Hepatocyte (in vitro differentiated cells): ENCODE data around the gene SYTL3. TPM values are rescaled to one million over a fixed set of nuclear protein-coding genes. Genes with fewer than 3 reads are reported as not detected.

Experiments
- DNase-seq: peaks from one replicate; pipeline ENCODE4 v3.0.0-alpha.2; 2016; ENCODE audit warnings: low spot score
- H2AFZ ChIP-seq: fragments of 200-600 bp; sonication (generic); 2 replicates; pipeline ENCODE4 v1.6.0; 2016; ENCODE audit warnings: antibody characterized with exemption, mild to moderate bottlenecking
- H3K27ac ChIP-seq: fragments of 200-600 bp; sonication (generic); 2 replicates; pipeline ENCODE4 v1.5.1; 2016; ENCODE audit warnings: mild to moderate bottlenecking
- H3K27me3 ChIP-seq: fragments of 200-600 bp; sonication (generic); 2 replicates; pipeline ENCODE4 v1.6.1; 2016
- H3K36me3 ChIP-seq: fragments of 200-600 bp; sonication (generic); replicated peaks from 2 replicates; pipeline ENCODE4 v1.5.1; 2016; ENCODE audit warnings: low read depth; ENCODE audit not compliant: insufficient read depth
- H3K4me1 ChIP-seq: fragments of 200-600 bp; sonication (generic); 2 replicates; pipeline ENCODE4 v1.5.1; 2016; ENCODE audit warnings: mild to moderate bottlenecking, moderate library complexity; ENCODE audit not compliant: insufficient read depth
- H3K4me2 ChIP-seq: fragments of 200-600 bp; sonication (generic); 2 replicates; pipeline ENCODE4 v1.6.0; 2016
- H3K4me3 ChIP-seq: fragments of 200-600 bp; sonication (generic); 2 replicates; pipeline ENCODE4 v1.5.1; 2016; ENCODE audit warnings: mild to moderate bottlenecking
- H3K79me2 ChIP-seq: fragments of 200-600 bp; sonication (generic); 2 replicates; pipeline ENCODE4 v1.6.0; 2017; ENCODE audit warnings: mild to moderate bottlenecking
- H3K9me2 ChIP-seq: fragments of 200-600 bp; sonication (generic); replicated peaks from 2 replicates; pipeline ENCODE4 v1.6.0; 2017; ENCODE audit warnings: mild to moderate bottlenecking; ENCODE audit not compliant: insufficient read depth
- H3K9me3 ChIP-seq: fragments of 200-600 bp; sonication (generic); 2 replicates; pipeline ENCODE4 v1.5.1; 2016; ENCODE audit warnings: low read depth, mild to moderate bottlenecking
- H4K20me1 ChIP-seq: fragments of 200-600 bp; sonication (generic); 2 replicates; pipeline ENCODE4 v1.6.0; 2016; ENCODE audit warnings: mild to moderate bottlenecking; ENCODE audit not compliant: insufficient read depth, poor library complexity, severe bottlenecking
- CTCF ChIP-seq: fragments of 200-600 bp; sonication (generic); IDR thresholded peaks from 2 replicates; pipeline ENCODE4 v1.5.1; 2016; ENCODE audit warnings: antibody characterized with exemption, mild to moderate bottlenecking; ENCODE audit not compliant: poor library complexity
- EZH2 ChIP-seq: fragments of 200-600 bp; sonication (generic); IDR thresholded peaks from 2 replicates; pipeline ENCODE4 v1.6.1; 2016; ENCODE audit warnings: antibody characterized with exemption, mild to moderate bottlenecking, borderline replicate concordance
- EZH2phosphoT487 ChIP-seq: fragments of 200-600 bp; sonication (generic); IDR thresholded peaks from one replicate; pipeline ENCODE4 v1.6.1; 2018; ENCODE audit warnings: antibody characterized with exemption, mild to moderate bottlenecking, low read depth, moderate library complexity; ENCODE audit not compliant: unreplicated experiment, severe bottlenecking
- WGBS: methylation state at CpG from one replicate; pipeline ENCODE4 v1.1.6; 2016; ENCODE audit warnings: low lambda C conversion rate; ENCODE audit errors: missing lambda C conversion rate; 5-methylcytosine and 5-hydroxymethylcytosine counted together
- polyA plus RNA-seq: library from polyadenylated mRNA; unstranded; fragments of >200 nt; fragmentation: Nextera tagmentation; extraction: Ambion mirVana; gene quantifications from 2 replicates; pipeline ENCODE4 v1.2.1, GENCODE V29; 2016
- total RNA-seq: library from RNA; depleted of rRNA; stranded (reverse); fragments of >200 nt; gene quantifications from 2 replicates; pipeline ENCODE4 v1.2.3, GENCODE V29; 2014

SYTL3 gene
- total and polyA plus RNA-seq, 2 experiments from 2014 or later = 1.4 to 1.5 TPM

DNA sequence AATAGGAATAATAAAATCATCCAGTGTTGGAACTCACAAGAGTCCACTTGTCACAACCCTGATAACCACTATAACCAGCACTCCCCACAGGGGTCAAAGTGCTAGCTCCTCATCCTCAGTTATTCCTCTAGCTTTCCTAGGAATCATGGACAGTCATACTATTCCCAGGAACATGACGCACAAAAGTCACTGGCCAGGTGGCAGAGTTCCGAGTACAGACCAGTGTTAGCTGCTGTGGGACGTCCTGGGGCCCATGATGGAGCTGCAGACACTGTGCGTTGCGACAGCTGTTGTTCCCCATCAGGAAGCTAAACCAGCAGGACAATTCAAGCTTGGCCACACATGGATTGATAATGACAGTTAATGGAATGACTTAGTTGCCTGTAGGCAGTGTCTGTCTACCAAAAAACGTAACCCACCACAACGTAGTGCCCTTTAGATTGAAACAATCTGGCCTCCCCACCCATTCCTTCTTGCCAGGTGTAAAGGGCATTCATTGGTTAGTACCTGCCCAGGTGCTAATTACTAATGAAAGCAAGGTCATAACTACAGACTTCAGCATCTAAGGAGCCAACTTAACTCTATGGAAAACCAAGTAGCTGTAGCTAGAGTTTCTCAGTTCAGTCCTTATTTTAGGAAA is 151.9 kb downstream of the SYTL3 start:
- peak overlapping the region; percentile 70 for H3K27ac ChIP-seq

GRCh38 chr6:158803733-158804143 is 153.9 kb downstream of the SYTL3 start:
- TF ChIP-seq CTCF (no peak), EZH2phosphoT487 (no peak), EZH2 (no peak)
- H3K27ac ChIP-seq = peak overlapping the region; percentile 80

More for the DNA sequence above, 151.9 kb downstream of the SYTL3 start:
- peaks cover 64% of the 10 kb centered on the region for H3K4me1 ChIP-seq
- H2AFZ ChIP-seq = no peak overlapping the region
- H3K4me3 ChIP-seq = no peak overlapping the region
- peaks cover 5% of the 10 kb centered on the region for H3K36me3 ChIP-seq
- H3K4me2 ChIP-seq = no peak overlapping the region
- no peaks in the 10 kb centered on the region for H3K9me3 ChIP-seq
- H3K9me2 ChIP-seq = no peaks in the 10 kb centered on the region
- TF ChIP-seq CTCF (no peak), EZH2phosphoT487 (no peak), EZH2 (no peak)
- H3K27me3 ChIP-seq = no peaks in the 10 kb centered on the region
- 79% methylated on average over 7 of the region's 7 CpGs for WGBS
- H4K20me1 ChIP-seq = peaks cover 94% of the 10 kb centered on the region
- DNase-seq = peak; percentile 58
- H3K79me2 ChIP-seq = peaks cover 94% of the 10 kb centered on the region

DNA sequence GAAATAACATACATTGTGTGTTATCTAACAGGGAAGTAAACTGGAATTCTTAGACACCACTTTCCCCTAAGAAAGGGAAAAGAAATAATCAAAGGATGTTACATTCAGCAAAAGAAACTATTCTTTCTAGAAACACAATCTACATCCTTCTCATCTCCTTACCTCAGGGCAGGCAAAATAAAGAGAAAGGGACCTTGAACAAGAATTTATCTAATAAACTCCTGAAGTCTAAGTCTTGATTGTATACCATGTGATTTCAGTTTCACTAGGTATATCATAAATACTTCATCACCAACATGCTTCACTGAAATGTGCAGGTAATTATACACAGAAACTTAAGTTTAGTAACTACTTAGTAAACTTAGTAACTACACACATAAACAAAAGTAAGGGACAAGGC is 154.4 kb downstream of the SYTL3 start:
- H3K27ac ChIP-seq = peak overlapping the region; percentile 80
- H3K9me3 ChIP-seq = no peaks in the 10 kb centered on the region
- no peaks in the 10 kb centered on the region for H3K27me3 ChIP-seq
- H4K20me1 ChIP-seq = peaks cover 94% of the 10 kb centered on the region
- peaks cover 94% of the 10 kb centered on the region for H3K79me2 ChIP-seq
- peaks cover 5% of the 10 kb centered on the region for H3K36me3 ChIP-seq
- TF ChIP-seq EZH2phosphoT487 = no peak
- TF ChIP-seq EZH2 = no peak
- no peak for TF ChIP-seq CTCF
- H3K4me1 ChIP-seq = peaks cover 61% of the 10 kb centered on the region
- no peaks in the 10 kb centered on the region for H3K9me2 ChIP-seq
- DNase-seq = no peak
- H3K4me3 ChIP-seq = peak overlapping the region; percentile 6
- no peak overlapping the region for H2AFZ ChIP-seq
- peak overlapping the region; percentile 69 for H3K4me2 ChIP-seq

More at GRCh38 chr6:158803733-158804143, 153.9 kb downstream of the SYTL3 start:
- Histone ChIP-seq H3K4me3 (peak overlapping the region; percentile 6), H3K36me3 (peaks cover 5% of the 10 kb centered on the region), H3K79me2 (peaks cover 94% of the 10 kb centered on the region), H3K27me3 (no peaks in the 10 kb centered on the region), H2AFZ (no peak overlapping the region), H3K4me2 (peak overlapping the region; percentile 69), H3K9me3 (no peaks in the 10 kb centered on the region), H3K4me1 (peaks cover 63% of the 10 kb centered on the region), H3K9me2 (no peaks in the 10 kb centered on the region), H4K20me1 (peaks cover 94% of the 10 kb centered on the region)
- WGBS = 47% methylated on average over 5 of the region's 5 CpGs
- no peak for DNase-seq
